Measurements from ENCODE around the gene AKR1C1.
"Not testable (repeated sequence)": the region's sequence is repeated elsewhere in the genome, so short reads cannot be mapped to it uniquely, and the experiment has no call there.

The AKR1C1 gene

GRCh38 chr10:4962876-4963814 is at the start of gene AKR1C1:
AKR1C1 (plus strand) TSS chr10:4963415; CDS start chr10:4963445, 30 bp downstream.
- not testable (repeated sequence) for DNase-seq

- no peak for DNase-seq
These were observed 48.9 kb upstream of the AKR1C1 start for GRCh38 chr10:4914213-4914850.

GRCh38 chr10:4916086-4916716 is 47.0 kb upstream of the AKR1C1 start:
- DNase-seq = no peak

- no peak for DNase-seq
These were observed 45.0 kb upstream of the AKR1C1 start for GRCh38 chr10:4918236-4918635.

GRCh38 chr10:4924482-4924881 is 38.7 kb upstream of the AKR1C1 start:
- DNase-seq = not testable (repeated sequence)

- DNase-seq = no peak
These were observed 36.8 kb upstream of the AKR1C1 start for GRCh38 chr10:4926400-4926799.

GRCh38 chr10:4931587-4931986 is 31.6 kb upstream of the AKR1C1 start:
- DNase-seq = no peak

GRCh38 chr10:4934391-4934987 is 28.7 kb upstream of the AKR1C1 start:
- DNase-seq = no peak

- DNase-seq = no peak
These were observed 25.9 kb upstream of the AKR1C1 start for GRCh38 chr10:4937346-4937745.

GRCh38 chr10:4939224-4940072 is 23.8 kb upstream of the AKR1C1 start:
- DNase-seq = no peak

- DNase-seq = not testable (repeated sequence)
These were observed 23.2 kb upstream of the AKR1C1 start for GRCh38 chr10:4940073-4940428.

GRCh38 chr10:4940909-4941308 is 22.3 kb upstream of the AKR1C1 start:
- not testable (repeated sequence) for DNase-seq

GRCh38 chr10:4941540-4942330 is 21.5 kb upstream of the AKR1C1 start:
- no peak for DNase-seq

- DNase-seq = not testable (repeated sequence)
These were observed 20.3 kb upstream of the AKR1C1 start for GRCh38 chr10:4942931-4943330.

GRCh38 chr10:4943416-4943815 is 19.8 kb upstream of the AKR1C1 start:
- DNase-seq = not testable (repeated sequence)

- DNase-seq = no peak
These were observed 19.4 kb upstream of the AKR1C1 start for GRCh38 chr10:4943821-4944220.

GRCh38 chr10:4944841-4945240 is 18.4 kb upstream of the AKR1C1 start:
- DNase-seq = no peak

- no peak for DNase-seq
These were observed 17.2 kb upstream of the AKR1C1 start for GRCh38 chr10:4945766-4946717.

GRCh38 chr10:4947039-4947634 is 16.1 kb upstream of the AKR1C1 start:
- DNase-seq = no peak
